Thyroid gland (tissue), 4 donors: ENCODE measurements around the gene OR14K1. TPM values are rescaled to one million over a fixed set of nuclear protein-coding genes. Genes with fewer than 3 reads are reported as not detected.
"Not testable (repeated sequence)": the region's sequence is repeated elsewhere in the genome, so short reads cannot be mapped to it uniquely, and the experiment has no call there.

ENCODE experiments used
- DNase-seq, 2 donors: peaks; one replicate each; pipeline ENCODE4 v3.0.0-alpha.2; 2019
- H3K27ac ChIP-seq, 3 donors: fragments of 200-600 bp; sonication (generic); 1 replicate in 2 of 3; 2 replicates in 1 of 3; pipeline ENCODE4 v1.5.1; 2016 to 2019; ENCODE audit warnings: mild to moderate bottlenecking in 1 of 3, moderate library complexity in 1 of 3
- H3K27me3 ChIP-seq: fragments of 200-600 bp; sonication (generic); one replicate; pipeline ENCODE4 v1.5.1; 2019
- H3K36me3 ChIP-seq, 2 donors: fragments of 200-600 bp; sonication (generic); one replicate each; pipeline ENCODE4 v1.5.1; 2016 to 2019
- H3K4me1 ChIP-seq, 2 donors: fragments of 200-600 bp; sonication (generic); one replicate each; pipeline ENCODE4 v1.5.1; 2017 to 2019
- H3K4me3 ChIP-seq, 3 donors: fragments of 200-600 bp; sonication (generic); replicated peaks in 1 of 3; 1 replicate in 2 of 3; 2 replicates in 1 of 3; pipeline ENCODE4 v1.5.1; 2016; ENCODE audit warnings: mild to moderate bottlenecking in 1 of 3
- H3K9me3 ChIP-seq: fragments of 200-600 bp; sonication (generic); one replicate; pipeline ENCODE4 v1.5.1; 2017
- POLR2A ChIP-seq, 2 donors: fragments of 450-650 bp; IDR thresholded peaks; one replicate each; pipeline ENCODE4 v1.6.1; 2017; ENCODE audit warnings: antibody characterized with exemption in 2 of 2, mild to moderate bottlenecking in 2 of 2, moderate library complexity in 1 of 2
- WGBS, 2 donors: methylation state at CpG; one replicate each; pipeline ENCODE4 v1.1.5; 2017; 5-methylcytosine and 5-hydroxymethylcytosine counted together
- intact Hi-C: fragments of 100-400 bp; cut with DNase I; formaldehyde crosslinking; loops from one replicate; pipeline ENCODE4 v1.15.1; 2023
- total RNA-seq, 4 donors: library from RNA; depleted of rRNA; stranded (reverse); fragments of >200 nt; gene quantifications; one replicate each; pipeline ENCODE4 v1.2.3, GENCODE V29; 2016
- TF ChIP-seq, protein P1 (sequence below), 6 experiments: fragments of 200-600 bp in 3 of 6; fragments of 450-650 bp in 3 of 6; sonication (generic) in 3 of 6; IDR thresholded peaks; one replicate each; pipeline ENCODE4 v1.5.1; 2016 to 2019; ENCODE audit warnings: antibody characterized with exemption in 6 of 6, mild to moderate bottlenecking in 2 of 6, inconsistent platforms in 1 of 6, moderate library complexity in 1 of 6

OR14K1 gene, protein sequence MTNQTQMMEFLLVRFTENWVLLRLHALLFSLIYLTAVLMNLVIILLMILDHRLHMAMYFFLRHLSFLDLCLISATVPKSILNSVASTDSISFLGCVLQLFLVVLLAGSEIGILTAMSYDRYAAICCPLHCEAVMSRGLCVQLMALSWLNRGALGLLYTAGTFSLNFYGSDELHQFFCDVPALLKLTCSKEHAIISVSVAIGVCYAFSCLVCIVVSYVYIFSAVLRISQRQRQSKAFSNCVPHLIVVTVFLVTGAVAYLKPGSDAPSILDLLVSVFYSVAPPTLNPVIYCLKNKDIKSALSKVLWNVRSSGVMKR
- total RNA-seq = 1 to 10 TPM in 1 of 4 donors, not detected in 3; 1.1 TPM

DNA sequence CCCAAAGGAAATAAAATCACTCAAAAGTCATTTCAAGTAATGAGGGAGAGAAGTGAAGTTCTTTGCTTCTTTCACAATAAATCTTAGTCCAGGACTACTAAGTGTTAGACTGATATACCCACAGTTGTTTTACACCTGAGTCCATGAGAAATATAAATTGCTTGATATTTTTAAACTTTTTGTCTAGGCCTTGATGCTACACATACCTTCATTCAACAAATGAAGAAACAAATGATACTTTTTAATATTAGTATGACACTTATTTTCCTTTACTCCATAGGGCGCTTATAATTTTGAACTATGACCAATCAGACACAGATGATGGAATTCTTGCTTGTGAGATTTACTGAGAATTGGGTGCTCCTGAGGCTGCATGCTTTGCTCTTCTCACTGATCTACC lies at the start of gene OR14K1:
OR14K1 (plus strand) TSS at position 301 of the 400 bp plus-strand sequence; CDS start at position 301, 0 bp downstream.
- DNase-seq = no peak
- WGBS, 2 donors = 98 to 100% methylated on average over 1 of the region's 1 CpG
- intact Hi-C loops = no loop called here
- H3K4me3 ChIP-seq = no peak within 1 kb of the TSS
- no peaks in the 10 kb centered on the region for H3K36me3 ChIP-seq
- no peak within 1 kb of the TSS for H3K27ac ChIP-seq
- TF ChIP-seq POLR2A (IDR thresholded peaks at IDR 0.05) = no peak
- TF ChIP-seq, protein P1, sequence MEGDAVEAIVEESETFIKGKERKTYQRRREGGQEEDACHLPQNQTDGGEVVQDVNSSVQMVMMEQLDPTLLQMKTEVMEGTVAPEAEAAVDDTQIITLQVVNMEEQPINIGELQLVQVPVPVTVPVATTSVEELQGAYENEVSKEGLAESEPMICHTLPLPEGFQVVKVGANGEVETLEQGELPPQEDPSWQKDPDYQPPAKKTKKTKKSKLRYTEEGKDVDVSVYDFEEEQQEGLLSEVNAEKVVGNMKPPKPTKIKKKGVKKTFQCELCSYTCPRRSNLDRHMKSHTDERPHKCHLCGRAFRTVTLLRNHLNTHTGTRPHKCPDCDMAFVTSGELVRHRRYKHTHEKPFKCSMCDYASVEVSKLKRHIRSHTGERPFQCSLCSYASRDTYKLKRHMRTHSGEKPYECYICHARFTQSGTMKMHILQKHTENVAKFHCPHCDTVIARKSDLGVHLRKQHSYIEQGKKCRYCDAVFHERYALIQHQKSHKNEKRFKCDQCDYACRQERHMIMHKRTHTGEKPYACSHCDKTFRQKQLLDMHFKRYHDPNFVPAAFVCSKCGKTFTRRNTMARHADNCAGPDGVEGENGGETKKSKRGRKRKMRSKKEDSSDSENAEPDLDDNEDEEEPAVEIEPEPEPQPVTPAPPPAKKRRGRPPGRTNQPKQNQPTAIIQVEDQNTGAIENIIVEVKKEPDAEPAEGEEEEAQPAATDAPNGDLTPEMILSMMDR (IDR thresholded peaks at IDR 0.05) = no peak
- no peaks in the 10 kb centered on the region for H3K27me3 ChIP-seq
- no peaks in the 10 kb centered on the region for H3K4me1 ChIP-seq
- H3K9me3 ChIP-seq = no peaks in the 10 kb centered on the region

DNA sequence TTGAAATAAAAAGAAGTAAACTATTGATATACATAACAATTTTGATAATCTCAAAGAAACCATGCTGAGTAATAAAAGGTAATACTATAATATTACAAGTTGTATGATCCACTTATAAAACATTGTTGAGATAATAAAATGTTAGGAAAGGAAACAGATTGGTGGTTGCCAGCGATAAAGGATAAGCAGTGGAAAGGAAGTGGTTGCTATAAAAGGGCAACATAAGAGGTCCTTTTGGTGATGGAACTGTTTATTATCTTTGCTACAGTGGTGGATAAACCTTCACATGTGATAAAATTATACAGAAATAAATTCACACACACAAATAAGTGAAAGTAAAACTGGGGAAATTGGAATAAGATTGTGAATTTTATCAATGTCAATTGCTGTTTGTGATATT lies 37.1 kb upstream of the OR14K1 start:
- intact Hi-C loops = no loop called here
- WGBS, 2 donors = 75 to 83% methylated on average over 1 of the region's 1 CpG

DNA sequence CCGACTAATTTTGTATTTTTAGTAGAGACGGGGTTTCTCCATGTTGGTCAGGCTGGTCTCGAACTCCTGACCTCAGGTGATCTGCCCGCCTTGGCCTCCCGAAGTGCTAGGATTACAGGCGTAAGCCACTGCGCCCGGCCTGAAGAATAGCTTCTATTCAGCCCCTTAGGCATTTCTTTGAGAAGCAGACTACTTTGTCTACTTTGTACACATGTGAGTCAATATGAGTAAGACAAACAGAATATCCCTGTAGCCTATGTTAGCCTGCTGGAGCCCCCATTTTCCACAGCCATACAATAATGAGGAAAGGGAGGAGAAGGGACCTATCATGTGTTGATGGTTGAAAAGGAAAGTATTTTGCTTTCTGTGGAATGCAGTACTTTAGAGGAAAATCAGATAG lies 27.7 kb upstream of the OR14K1 start:
- H3K4me1 ChIP-seq, H3K36me3 ChIP-seq, H3K27me3 ChIP-seq, H3K4me3 ChIP-seq, intact Hi-C loops, DNase-seq, H3K27ac ChIP-seq, H3K9me3 ChIP-seq: not testable (repeated sequence)
- WGBS, 2 donors = 95 to 96% methylated on average over 8 of the region's 8 CpGs

More for the DNA sequence above, 37.1 kb upstream of the OR14K1 start:
- Histone ChIP-seq H3K4me3 (no peak overlapping the region), H3K27ac (no peak overlapping the region), H3K9me3 (no peaks in the 10 kb centered on the region), H3K4me1 (no peaks in the 10 kb centered on the region), H3K27me3 (no peaks in the 10 kb centered on the region), H3K36me3 (no peaks in the 10 kb centered on the region)
- DNase-seq = no peak
- TF ChIP-seq POLR2A (IDR thresholded peaks at IDR 0.05) = no peak
- TF ChIP-seq, protein P1 (IDR thresholded peaks at IDR 0.05) = no peak

DNA sequence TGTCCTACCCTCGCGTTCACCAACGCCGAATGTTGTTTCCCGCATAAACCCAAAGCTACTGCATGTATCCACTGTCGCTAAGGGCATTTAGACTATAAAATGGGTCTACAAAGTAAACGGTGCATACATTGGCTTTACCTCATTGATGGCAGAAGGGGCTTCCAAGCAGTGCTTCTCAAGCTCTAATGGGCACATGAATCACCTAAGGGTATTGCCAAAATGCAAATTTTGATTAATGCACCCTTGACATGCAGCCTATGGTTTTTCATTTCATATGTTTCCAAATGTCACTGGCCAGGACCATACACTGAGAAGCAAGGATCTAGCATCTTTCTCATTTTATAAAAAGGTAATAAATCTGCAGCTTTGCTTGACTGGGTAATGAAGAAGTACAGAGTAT lies 24.7 kb upstream of the OR14K1 start:
- Histone ChIP-seq H3K27me3 (no peaks in the 10 kb centered on the region), H3K4me3 (no peak overlapping the region), H3K27ac (no peak overlapping the region), H3K4me1 (no peaks in the 10 kb centered on the region), H3K36me3 (no peaks in the 10 kb centered on the region), H3K9me3 (no peaks in the 10 kb centered on the region)
- 90 to 96% methylated on average over 7 of the region's 7 CpGs for WGBS, 2 donors
- intact Hi-C loops = no loop called here
- no peak for TF ChIP-seq POLR2A (IDR thresholded peaks at IDR 0.05)
- TF ChIP-seq, protein P1 (IDR thresholded peaks at IDR 0.05) = no peak
- no peak for DNase-seq

DNA sequence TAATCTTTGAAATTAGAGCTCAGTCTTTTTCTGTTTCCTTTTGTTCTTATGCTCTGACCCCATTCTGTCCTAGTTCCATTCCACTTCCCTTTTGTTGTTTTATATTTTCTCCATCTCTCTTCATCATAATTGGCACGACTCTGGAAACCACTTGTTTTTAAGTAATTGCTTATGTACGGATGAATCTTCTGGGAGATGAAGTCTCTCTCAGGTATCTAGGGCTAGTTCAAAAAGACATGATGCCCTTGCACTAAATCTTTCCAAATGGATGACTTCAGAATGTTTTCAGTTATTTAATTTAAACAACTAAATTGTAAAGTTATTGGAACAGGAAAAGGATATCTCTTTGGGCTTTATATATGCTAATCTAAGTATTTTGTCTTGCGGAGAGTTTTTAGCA lies 21.9 kb upstream of the OR14K1 start, which contains the start of gene OR6F1:
OR6F1 (minus strand) TSS at position 101 of the 400 bp plus-strand sequence. CDS start 3,891 bp downstream, outside the sequence.
- 84 to 87% methylated on average over 3 of the region's 3 CpGs for WGBS, 2 donors
- H3K9me3 ChIP-seq = no peaks in the 10 kb centered on the region
- no peak within 1 kb of the TSS for H3K4me3 ChIP-seq
- no peaks in the 10 kb centered on the region for H3K4me1 ChIP-seq
- DNase-seq = no peak
- no peaks in the 10 kb centered on the region for H3K27me3 ChIP-seq
- no peaks in the 10 kb centered on the region for H3K36me3 ChIP-seq
- no peak within 1 kb of the TSS for H3K27ac ChIP-seq
- intact Hi-C loops = no loop called here
- TF ChIP-seq POLR2A (IDR thresholded peaks at IDR 0.05) = no peak
- TF ChIP-seq, protein P1 (IDR thresholded peaks at IDR 0.05) = no peak
